ENCODE results near the gene SOWAHA. TPM values are rescaled to one million over a fixed set of nuclear protein-coding genes. Genes with fewer than 3 reads are reported as not detected.

SOWAHA gene
- total RNA-seq, 1 experiment from 2014 or later, result 0.20 TPM

GRCh38 chr5:132850066-132850465 lies 37.0 kb downstream of the SOWAHA start:
- TF ChIP-seq CTCF (conservative IDR thresholded peaks at IDR 0.05), result no peak
- Histone ChIP-seq H3K4ac (ENCODE audit: low read depth, low read length) (no peak overlapping the region), H4K5ac (ENCODE audit: insufficient read length, low read depth, low read length) (no peak overlapping the region), H4K20me1 (ENCODE audit: control insufficient read depth, insufficient read depth, insufficient read length) (no peaks in the 10 kb centered on the region), H2AK5ac (ENCODE audit: insufficient read length, low read length) (no peak overlapping the region), H3K56ac (ENCODE audit: insufficient read length, low read depth, low read length) (no peak overlapping the region), H2BK5ac (ENCODE audit: insufficient read length, low read length) (no peak overlapping the region), H3K27ac (ENCODE audit: insufficient read length, low read depth, low read length) (no peak overlapping the region), H3K23ac (ENCODE audit: insufficient read length, low read depth, low read length) (no peak overlapping the region), H2BK120ac (ENCODE audit: low read depth, low read length, poor library complexity, severe bottlenecking) (no peak overlapping the region), H3K4me1 (ENCODE audit: insufficient read depth, low read length) (no peaks in the 10 kb centered on the region), H2BK12ac (ENCODE audit: insufficient read length, low read depth, low read length) (no peak overlapping the region), H3K23me2 (ENCODE audit: insufficient read length, low read depth, low read length, poor library complexity, severe bottlenecking) (no peaks in the 10 kb centered on the region), H3K9ac (ENCODE audit: extremely low read depth, insufficient read length, low read length) (no peak overlapping the region), H2AFZ (ENCODE audit: low read length) (no peak overlapping the region), H3K4me2 (ENCODE audit: insufficient read depth, insufficient read length, low read length) (no peak overlapping the region), H2BK15ac (ENCODE audit: low read depth, low read length) (no peak overlapping the region), H3K18ac (ENCODE audit: insufficient read length, low read depth, low read length) (no peak overlapping the region), H3K27me3 (ENCODE audit: insufficient read depth, low read length) (no peaks in the 10 kb centered on the region), H3K14ac (ENCODE audit: insufficient read depth, low read length) (no peak overlapping the region), H3T11ph (ENCODE audit: low read length) (no peak overlapping the region), H4K8ac (replicated peaks; ENCODE audit: insufficient read length, low read depth, low read length) (no peak overlapping the region), H4K91ac (ENCODE audit: insufficient read length, low read depth, low read length) (no peak overlapping the region), H3K79me1 (ENCODE audit: insufficient read depth, low read depth, low read length, poor library complexity, severe bottlenecking) (no peaks in the 10 kb centered on the region), H2BK20ac (ENCODE audit: low read depth, low read length, poor library complexity, severe bottlenecking) (no peak overlapping the region), H3K79me2 (ENCODE audit: insufficient read depth, low read length) (no peaks in the 10 kb centered on the region), H3K9me3 (ENCODE audit: control insufficient read depth, low read depth, low read length) (no peaks in the 10 kb centered on the region)
- no peaks in the 10 kb centered on the region for H3K36me3 Mint-ChIP-seq (ENCODE audit: insufficient read depth in 1 of 3, low read depth in 3 of 3)
- peaks cover 3 to 8% of the 10 kb centered on the region in 2 experiments; a peak in 3 of 4 replicates for H3K4me1 Mint-ChIP-seq
- no peak overlapping the region for H3K4me3 Mint-ChIP-seq
- no peak for DNase-seq
- no peak overlapping the region for H3K27ac Mint-ChIP-seq
- H3K9me3 Mint-ChIP-seq, result no peaks in the 10 kb centered on the region
- no peaks in the 10 kb centered on the region for H3K27me3 Mint-ChIP-seq (ENCODE audit: low read depth)
- no CpG with 5 or more reads among the region's 2 CpGs for WGBS (ENCODE audit: extremely low coverage, insufficient read length, low lambda C conversion rate)
